ENCODE results near the gene ANTKMT. TPM values are rescaled to one million over a fixed set of nuclear protein-coding genes. Genes with fewer than 3 reads are reported as not detected.
A peak's percentile ranks its signal among the peaks of the same experiment; 100 is the strongest.

Gene ANTKMT
- total and polyA plus RNA-seq, 2 of the 8 experiments (the other 6 are each of a cell fraction or from before 2014, with no cell fraction given) = 26.5 to 26.6 TPM

DNA sequence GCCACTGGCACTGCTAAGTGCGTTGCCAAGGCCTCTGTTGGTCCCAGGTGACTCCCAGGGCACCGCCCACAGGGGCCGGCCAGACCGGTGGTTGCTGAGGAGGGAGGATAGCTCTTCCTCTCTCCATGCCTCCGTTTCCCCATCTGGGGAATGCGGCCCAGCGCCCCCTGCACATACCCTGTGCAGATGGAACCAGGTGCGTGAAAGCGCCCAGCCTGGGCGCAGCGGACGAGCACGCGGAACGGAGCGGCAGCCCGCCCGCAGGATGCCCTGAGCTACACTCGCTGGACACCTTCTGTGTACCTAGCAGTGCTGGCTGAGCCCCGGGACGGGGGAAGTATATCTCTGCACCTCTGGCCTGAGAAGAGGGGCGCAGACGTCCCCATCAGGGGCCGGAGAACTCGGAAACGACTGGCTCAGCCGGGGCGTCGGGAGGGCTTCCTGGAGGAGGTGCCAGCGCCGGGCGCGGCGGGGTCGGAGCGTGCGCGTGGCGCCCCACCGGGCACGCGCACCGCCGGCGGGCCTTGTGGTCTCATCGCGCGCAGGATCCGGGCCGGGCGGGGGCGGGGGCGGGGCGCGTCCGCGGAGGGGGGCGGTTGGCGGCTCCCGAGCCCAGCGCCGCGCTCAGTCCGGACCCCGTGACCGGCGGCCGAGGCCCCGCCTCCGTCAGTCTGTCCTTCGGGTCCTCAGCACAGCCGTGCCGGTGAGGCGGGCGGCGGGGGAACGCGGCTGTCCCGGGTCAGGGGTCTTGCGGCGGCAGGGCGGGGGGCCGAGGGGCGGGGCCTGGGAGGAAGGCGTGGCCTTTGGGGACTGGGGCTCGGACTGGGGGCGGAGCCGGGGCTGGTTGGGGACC, 5.7 kb downstream of the ANTKMT start, which contains the start of the genes CCDC78 and HAGHL (continued):
- TF ChIP-seq KDM1A (IDR thresholded peaks at IDR 0.05; ENCODE audit: borderline replicate concordance, low read length) (peak; percentile 59; the same call in 1 of the 2 replicates), TEAD4 (IDR thresholded peaks at IDR 0.05; ENCODE audit: low read depth, low read length) (peak; percentile 7; the same call in 1 of the 2 replicates), TCF12 (IDR thresholded peaks at IDR 0.05; ENCODE audit: low read depth, low read length) (no peak), FOSL1 (IDR thresholded peaks at IDR 0.05; ENCODE audit: insufficient read depth, low read depth, low read length) (no peak)
- TF ChIP-seq, protein P1, sequence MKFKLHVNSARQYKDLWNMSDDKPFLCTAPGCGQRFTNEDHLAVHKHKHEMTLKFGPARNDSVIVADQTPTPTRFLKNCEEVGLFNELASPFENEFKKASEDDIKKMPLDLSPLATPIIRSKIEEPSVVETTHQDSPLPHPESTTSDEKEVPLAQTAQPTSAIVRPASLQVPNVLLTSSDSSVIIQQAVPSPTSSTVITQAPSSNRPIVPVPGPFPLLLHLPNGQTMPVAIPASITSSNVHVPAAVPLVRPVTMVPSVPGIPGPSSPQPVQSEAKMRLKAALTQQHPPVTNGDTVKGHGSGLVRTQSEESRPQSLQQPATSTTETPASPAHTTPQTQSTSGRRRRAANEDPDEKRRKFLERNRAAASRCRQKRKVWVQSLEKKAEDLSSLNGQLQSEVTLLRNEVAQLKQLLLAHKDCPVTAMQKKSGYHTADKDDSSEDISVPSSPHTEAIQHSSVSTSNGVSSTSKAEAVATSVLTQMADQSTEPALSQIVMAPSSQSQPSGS (IDR thresholded peaks at IDR 0.05; ENCODE audit: low read length) = no peak
